Endothelial cell of umbilical vein (primary cell): ENCODE measurements around the gene BOLL. TPM values are rescaled to one million over a fixed set of nuclear protein-coding genes. Genes with fewer than 3 reads are reported as not detected.
A peak's percentile ranks its signal among the peaks of the same experiment; 100 is the strongest.

Experiments
- BruUV-seq: library from RNA; stranded (reverse); fragments of 400-500 nt; replicated peaks from 2 replicates; lab custom pipeline; 2021; lab: Mats Ljungman, UMichigan
- CTCF ChIA-PET: fragments of 300-600, 350-600 bp; sonication (Branson Sonifier 250); formaldehyde crosslinking; loops from one replicate; lab custom pipeline; 2021; ENCODE audit warnings: antibody characterized with exemption, inconsistent platforms; lab: Charles Lee
- POLR2A ChIA-PET: fragments of 300-600, 350-600 bp; sonication (Branson Sonifier 250); formaldehyde crosslinking; loops from one replicate; lab custom pipeline; 2021; ENCODE audit warnings: antibody characterized with exemption, inconsistent platforms; lab: Charles Lee
- DNase-seq: peaks from one replicate; pipeline ENCODE4 v3.0.0-alpha.2; 2011; ENCODE audit warnings: low read depth, low spot score
- FAIRE-seq: peaks from 2 replicates; lab custom pipeline; 2011; peaks lifted over from hg19 to GRCh38; lab: Jason Lieb, UNC
- H2AFZ ChIP-seq: 2 replicates; pipeline ENCODE4 v1.6.0; 2012; ENCODE audit warnings: low read depth, low read length, control low read depth, inconsistent platforms
- H3K27ac ChIP-seq: 2 replicates; pipeline ENCODE4 v1.5.1; 2011; ENCODE audit warnings: low read depth, mild to moderate bottlenecking, control low read depth, low read length, moderate library complexity; ENCODE audit not compliant: insufficient read depth
- H3K27me3 ChIP-seq, 2 experiments: 2 replicates each; pipeline versions ENCODE4 v1.6.0 to v1.6.1; 2011; ENCODE audit warnings: low read length in 2 of 2, mixed read lengths in 1 of 2; ENCODE audit not compliant: control insufficient read depth in 2 of 2, insufficient read depth in 2 of 2
- H3K36me3 ChIP-seq, 2 experiments: 2 replicates in 1 of 2; 3 replicates in 1 of 2; pipeline ENCODE4 v1.5.1; 2011; ENCODE audit warnings: low read length in 2 of 2, mild to moderate bottlenecking in 1 of 2, moderate library complexity in 1 of 2; ENCODE audit not compliant: control insufficient read depth in 2 of 2, insufficient read depth in 2 of 2; ENCODE audit errors: extremely low read depth in 1 of 2
- H3K4me1 ChIP-seq: 3 replicates; pipeline ENCODE4 v1.5.1; 2011; ENCODE audit warnings: mild to moderate bottlenecking, low read length; ENCODE audit not compliant: control insufficient read depth, insufficient read depth; ENCODE audit errors: extremely low read depth
- H3K4me2 ChIP-seq: 2 replicates; pipeline ENCODE4 v1.6.1; 2011; ENCODE audit warnings: low read length, control low read depth, mixed read lengths; ENCODE audit not compliant: insufficient read depth
- H3K4me3 ChIP-seq, 3 experiments: fragments of 200-600 bp in 1 of 3; sonication (generic), shearing (Covaris generic) in 1 of 3; replicated peaks in 1 of 3; 2 replicates each; pipeline ENCODE4 v1.5.1; 2011 to 2016; ENCODE audit warnings: control low read depth in 3 of 3, low read length in 3 of 3, mild to moderate bottlenecking in 2 of 3, inconsistent platforms in 1 of 3, low read depth in 1 of 3, moderate library complexity in 1 of 3; ENCODE audit not compliant: insufficient read depth in 1 of 3
- H3K79me2 ChIP-seq: 2 replicates; pipeline ENCODE4 v1.6.0; 2012; ENCODE audit warnings: low read length, inconsistent platforms; ENCODE audit not compliant: control insufficient read depth, insufficient read depth
- H3K9ac ChIP-seq: replicated peaks from 2 replicates; pipeline ENCODE3; 2011; ENCODE audit warnings: low read length, control low read depth; ENCODE audit not compliant: insufficient read depth; ENCODE audit errors: extremely low read depth
- H3K9me1 ChIP-seq: replicated peaks from 3 replicates; pipeline ENCODE4 v1.6.0; 2011; ENCODE audit warnings: mild to moderate bottlenecking, low read length; ENCODE audit not compliant: control insufficient read depth, insufficient read depth; ENCODE audit errors: extremely low read depth
- H3K9me3 ChIP-seq: replicated peaks from 2 replicates; pipeline ENCODE4 v1.5.1; 2012; ENCODE audit warnings: low read length, inconsistent platforms; ENCODE audit not compliant: control insufficient read depth, insufficient read depth
- H4K20me1 ChIP-seq: replicated peaks from 2 replicates; pipeline ENCODE3; 2011; ENCODE audit warnings: mild to moderate bottlenecking, low read length; ENCODE audit not compliant: control insufficient read depth, insufficient read depth; ENCODE audit errors: extremely low read depth
- CTCF ChIP-seq, 2 donors: IDR thresholded peaks; 1 replicate in 1 of 2; 2 replicates in 1 of 2; pipeline ENCODE4 v1.5.1; 2011; ENCODE audit warnings: low read length in 2 of 2, mild to moderate bottlenecking in 2 of 2, moderate library complexity in 2 of 2, control low read depth in 1 of 2, inconsistent platforms in 1 of 2, low read depth in 1 of 2; ENCODE audit not compliant: insufficient read depth in 1 of 2; ENCODE audit errors: extremely low read depth in 1 of 2
- EZH2 ChIP-seq: IDR thresholded peaks from 2 replicates; pipeline ENCODE4 v1.6.1; 2012; ENCODE audit warnings: borderline replicate concordance, low read depth, mild to moderate bottlenecking, moderate library complexity, low read length, inconsistent platforms; ENCODE audit not compliant: severe bottlenecking
- FOS ChIP-seq: IDR thresholded peaks from 2 replicates; pipeline ENCODE4 v1.6.1; 2011; ENCODE audit warnings: mild to moderate bottlenecking, low read length, moderate library complexity, borderline replicate concordance; ENCODE audit not compliant: insufficient read depth
- GATA2 ChIP-seq: IDR thresholded peaks from 2 replicates; pipeline ENCODE4 v1.7.0; 2011; ENCODE audit warnings: low read depth, mild to moderate bottlenecking, moderate library complexity, mixed read lengths, low read length; ENCODE audit not compliant: insufficient read length, insufficient read depth
- JUN ChIP-seq: IDR thresholded peaks from 2 replicates; pipeline ENCODE4 v1.6.1; 2011; ENCODE audit warnings: borderline replicate concordance, low read depth; ENCODE audit not compliant: insufficient read length, insufficient read depth
- MYC ChIP-seq: IDR thresholded peaks from one replicate; pipeline ENCODE4 v1.6.1; 2011; ENCODE audit warnings: mild to moderate bottlenecking, low read depth, low read length
- POLR2A ChIP-seq: IDR thresholded peaks from 2 replicates; pipeline ENCODE4 v1.6.1; 2012; ENCODE audit warnings: low read depth, mild to moderate bottlenecking, control low read depth, low read length
- POLR2AphosphoS5 ChIP-seq: IDR thresholded peaks from 2 replicates; pipeline ENCODE4 v1.6.1; 2012; ENCODE audit warnings: low read depth, mild to moderate bottlenecking, control low read depth, low read length, moderate library complexity; ENCODE audit not compliant: insufficient read depth
- dilution Hi-C: fragments of 300-500 bp; cut with MboI; formaldehyde crosslinking; loops from one replicate; pipeline ENCODE4 v1.15.0; 2019; ENCODE audit warnings: low sequenced_read_pairs; ENCODE audit not compliant: extremely low pct_ligation_motif_present
- intact Hi-C: fragments of 100-400 bp; cut with micrococcal nuclease; formaldehyde crosslinking; loops from one replicate; pipeline ENCODE4 v1.10.0; 2022
- polyA plus RNA-seq, 4 experiments: library from polyadenylated mRNA; depleted of rRNA in 3 of 4; stranded (reverse) in 3 of 4; unstranded in 1 of 4; fragments of >200 nt; gene quantifications; 2 replicates each; pipeline versions ENCODE4 v1.2.1 to v1.2.3, GENCODE V29; 2011 to 2012; ENCODE audit warnings: missing spikeins in 1 of 4
- total RNA-seq: library from RNA; stranded (reverse); gene quantifications from 2 replicates; pipeline ENCODE4 v1.2.3, GENCODE V29; 2021
- TF ChIP-seq, protein P1 (sequence below): IDR thresholded peaks from 2 replicates; pipeline ENCODE4 v1.6.1; 2011; ENCODE audit not compliant: insufficient read depth, insufficient read length

The BOLL gene
- total and polyA plus RNA-seq, 2 donors (not counting 3 experiments of a cell fraction or from before 2014, with no cell fraction given), result not detected

- POLR2A ChIA-PET, result no interaction called here
- Histone ChIP-seq H3K9me1 (no peaks in the 10 kb centered on the region), H3K9ac (no peak overlapping the region), H2AFZ (no peak overlapping the region), H3K4me3 (no peak overlapping the region), H3K4me2 (no peak overlapping the region), H3K27me3 (peaks cover 0 to 2% of the 10 kb centered on the region in 2 experiments), H3K36me3 (no peaks in the 10 kb centered on the region), H3K79me2 (no peaks in the 10 kb centered on the region), H3K27ac (no peak overlapping the region), H4K20me1 (no peaks in the 10 kb centered on the region), H3K4me1 (peaks cover 14% of the 10 kb centered on the region), H3K9me3 (no peaks in the 10 kb centered on the region)
- dilution Hi-C loops (no loop called here), intact Hi-C loops (loop anchor here (1.0 to 10.0 kb wide), 3 partner anchors 324 to 1662 kb away; no protein-coding TSS in a partner anchor)
- no TSS peak for BruUV-seq
- TF ChIP-seq POLR2A, result no peak
- TF ChIP-seq CTCF (IDR thresholded peaks at IDR 0.05; ENCODE audit: extremely low read depth in 1 of 2, insufficient read depth in 1 of 2, low read depth in 1 of 2, low read length in 2 of 2), result peak; percentile 65 to 76
- DNase-seq (peak; percentile 76), FAIRE-seq (peak; percentile 83)
- CTCF ChIA-PET, result interaction anchor here (2.0 to 6.5 kb wide), 2 partner anchors 324 to 493 kb away, joined by 19 to 88 read pairs; no protein-coding TSS in a partner anchor
These were observed 17.9 kb upstream of the BOLL start for GRCh38 chr2:197803033-197803444.

DNA sequence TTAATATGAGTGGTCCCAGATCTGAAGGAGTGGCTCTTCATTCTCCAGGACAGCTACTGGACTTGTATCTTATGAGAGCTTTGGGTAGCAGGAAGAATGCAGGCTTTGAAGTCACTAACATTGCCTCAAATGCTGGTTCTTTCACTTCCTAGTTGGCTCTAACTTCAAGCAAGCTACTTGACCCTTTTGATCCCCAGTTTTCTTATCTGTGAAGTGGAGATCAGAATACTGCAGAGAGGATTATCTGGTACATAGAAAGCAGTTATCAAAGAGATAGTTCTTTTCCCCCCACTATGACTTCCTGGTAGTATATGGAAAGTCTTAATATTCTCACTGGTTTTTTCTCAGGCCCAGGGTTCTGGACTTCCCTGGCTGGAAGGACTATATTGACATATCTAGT, 15.9 kb upstream of the BOLL start:
- no peak for FAIRE-seq
- POLR2A ChIA-PET, result no interaction called here

More for the DNA sequence above, 15.9 kb upstream of the BOLL start:
- Histone ChIP-seq H2AFZ (no peak overlapping the region), H3K4me3 (no peak overlapping the region), H3K9me1 (no peaks in the 10 kb centered on the region), H4K20me1 (no peaks in the 10 kb centered on the region), H3K4me2 (no peak overlapping the region), H3K9ac (no peak overlapping the region), H3K27me3 (peaks cover 0 to 2% of the 10 kb centered on the region in 2 experiments), H3K27ac (no peak overlapping the region), H3K36me3 (no peaks in the 10 kb centered on the region), H3K79me2 (no peaks in the 10 kb centered on the region), H3K4me1 (peaks cover 14% of the 10 kb centered on the region), H3K9me3 (no peaks in the 10 kb centered on the region)
- TF ChIP-seq POLR2AphosphoS5 (no peak), MYC (no peak), EZH2 (no peak), CTCF (IDR thresholded peaks at IDR 0.05; ENCODE audit: extremely low read depth in 1 of 2, insufficient read depth in 1 of 2, low read depth in 1 of 2, low read length in 2 of 2) (no peak), JUN (no peak), FOS (no peak), POLR2A (no peak), GATA2 (no peak)
- TF ChIP-seq, protein P1, sequence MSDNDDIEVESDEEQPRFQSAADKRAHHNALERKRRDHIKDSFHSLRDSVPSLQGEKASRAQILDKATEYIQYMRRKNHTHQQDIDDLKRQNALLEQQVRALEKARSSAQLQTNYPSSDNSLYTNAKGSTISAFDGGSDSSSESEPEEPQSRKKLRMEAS, result no peak
- CTCF ChIA-PET, result interaction anchor here (0.5 to 4.0 kb wide), 6 partner anchors 185 to 496 kb away, joined by 3 to 55 read pairs (median 6); no protein-coding TSS in a partner anchor
- DNase-seq, result no peak
- intact Hi-C loops, result loop anchor here (10.0 kb wide), 1 partner anchor 1664 kb away; no protein-coding TSS in a partner anchor
- BruUV-seq, result no TSS peak
- dilution Hi-C loops, result no loop called here
